Smooth muscle cell (in vitro differentiated cells): ENCODE measurements around the gene MTX1. TPM values are rescaled to one million over a fixed set of nuclear protein-coding genes. Genes with fewer than 3 reads are reported as not detected.

ENCODE experiments used
- DNase-seq: peaks from one replicate; lab custom pipeline; 2025; ENCODE audit not compliant: unreplicated experiment; lab: John Stamatoyannopoulos, UW
- H2AFZ ChIP-seq: fragments of 200-600 bp; sonication (generic); 2 replicates; pipeline ENCODE4 v1.6.0; 2016; ENCODE audit warnings: antibody characterized with exemption, low read depth, mild to moderate bottlenecking
- H3F3A ChIP-seq: fragments of 200-600 bp; sonication (generic); 2 replicates; pipeline ENCODE4 v1.6.0; 2017; ENCODE audit warnings: antibody characterized with exemption, low read depth
- H3K27ac ChIP-seq: fragments of 200-600 bp; sonication (generic); 2 replicates; pipeline ENCODE4 v1.5.1; 2016; ENCODE audit warnings: low read depth, mild to moderate bottlenecking
- H3K27me3 ChIP-seq: fragments of 200-600 bp; sonication (generic); 2 replicates; pipeline ENCODE4 v1.6.1; 2016; ENCODE audit warnings: low read depth, mild to moderate bottlenecking
- H3K36me3 ChIP-seq: fragments of 200-600 bp; sonication (generic); 2 replicates; pipeline ENCODE4 v1.5.1; 2016; ENCODE audit warnings: low read depth
- H3K4me1 ChIP-seq: fragments of 200-600 bp; sonication (generic); 2 replicates; pipeline ENCODE4 v1.5.1; 2016; ENCODE audit warnings: low read depth
- H3K4me2 ChIP-seq: fragments of 200-600 bp; sonication (generic); 2 replicates; pipeline ENCODE4 v1.6.0; 2016; ENCODE audit warnings: mild to moderate bottlenecking
- H3K4me3 ChIP-seq: fragments of 200-600 bp; sonication (generic); 2 replicates; pipeline ENCODE4 v1.5.1; 2016; ENCODE audit warnings: mild to moderate bottlenecking
- H3K79me2 ChIP-seq: fragments of 200-600 bp; sonication (generic); 2 replicates; pipeline ENCODE4 v1.6.0; 2016; ENCODE audit warnings: low read depth, mild to moderate bottlenecking
- H3K9ac ChIP-seq: fragments of 200-600 bp; sonication (generic); 2 replicates; pipeline ENCODE4 v1.6.0; 2016; ENCODE audit warnings: low read depth
- H3K9me3 ChIP-seq: fragments of 200-600 bp; sonication (generic); replicated peaks from 2 replicates; pipeline ENCODE4 v1.5.1; 2016; ENCODE audit warnings: low read depth
- H4K20me1 ChIP-seq: fragments of 200-600 bp; sonication (generic); 2 replicates; pipeline ENCODE4 v1.6.0; 2016; ENCODE audit warnings: low read depth
- WGBS: methylation state at CpG from one replicate; pipeline ENCODE4 v1.1.7; 2016; ENCODE audit warnings: low lambda C conversion rate; 5-methylcytosine and 5-hydroxymethylcytosine counted together
- polyA plus RNA-seq: library from polyadenylated mRNA; unstranded; fragments of >200 nt; fragmentation: Nextera tagmentation; extraction: Ambion mirVana; gene quantifications from 2 replicates; pipeline ENCODE4 v1.2.1, GENCODE V29; 2016
- total RNA-seq: library from RNA; depleted of rRNA; stranded (reverse); fragments of >200 nt; gene quantifications from 2 replicates; pipeline ENCODE4 v1.2.3, GENCODE V29; 2014
- TF ChIP-seq, protein P1 (sequence below): fragments of 200-600 bp; sonication (generic); IDR thresholded peaks from 2 replicates; pipeline ENCODE4 v1.5.1; 2017; ENCODE audit warnings: borderline replicate concordance, mild to moderate bottlenecking, antibody characterized with exemption; ENCODE audit not compliant: insufficient read depth, poor library complexity, severe bottlenecking

MTX1 gene
- total and polyA plus RNA-seq, 2 experiments from 2014 or later, result 45.2 to 109 TPM

DNA sequence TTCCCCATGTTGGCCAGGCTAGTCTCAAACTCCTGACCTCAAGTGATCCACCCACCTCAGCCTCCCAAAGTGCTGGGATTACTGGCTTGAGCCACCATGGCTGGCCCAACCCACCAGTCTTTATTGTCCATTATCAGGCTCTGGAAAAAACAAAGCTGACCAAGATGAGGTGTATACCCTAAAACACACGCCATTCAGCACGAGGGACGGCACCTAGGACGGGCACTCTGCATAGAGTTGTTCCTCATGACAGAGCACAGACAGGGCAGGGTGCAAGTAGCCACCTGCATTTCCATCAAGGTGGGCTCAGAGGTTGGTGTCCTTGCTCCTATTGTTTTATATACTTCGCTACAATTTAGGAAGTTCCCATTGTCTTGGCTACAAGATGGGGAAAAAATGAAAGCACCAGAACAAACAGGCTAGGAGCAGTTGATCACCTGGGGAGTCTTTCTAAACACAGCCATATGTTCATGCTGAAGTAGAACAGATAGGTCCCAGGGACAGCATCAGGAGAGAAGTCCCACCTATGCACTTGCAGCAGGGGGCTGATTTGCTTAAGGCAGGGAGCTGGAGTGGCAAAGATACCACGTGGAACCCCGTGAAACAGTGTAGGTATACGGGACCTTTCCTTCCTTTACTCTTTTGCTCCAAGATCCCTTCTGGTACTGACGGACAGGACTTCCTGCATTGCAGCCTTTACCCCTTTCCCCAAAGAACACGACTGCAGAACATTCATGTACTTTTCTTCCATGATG is 39.9 kb upstream of the MTX1 start:
- Histone ChIP-seq H3K79me2 (peaks cover 16% of the 10 kb centered on the region), H3K27ac (no peak overlapping the region), H3K4me1 (peaks cover 13% of the 10 kb centered on the region), H3K36me3 (no peaks in the 10 kb centered on the region), H4K20me1 (no peaks in the 10 kb centered on the region), H3K4me2 (no peak overlapping the region), H3K27me3 (no peaks in the 10 kb centered on the region), H2AFZ (no peak overlapping the region), H3K9ac (no peak overlapping the region), H3F3A (no peaks in the 10 kb centered on the region), H3K9me3 (no peaks in the 10 kb centered on the region), H3K4me3 (no peak overlapping the region)
- no peak for DNase-seq
- TF ChIP-seq, protein P1, sequence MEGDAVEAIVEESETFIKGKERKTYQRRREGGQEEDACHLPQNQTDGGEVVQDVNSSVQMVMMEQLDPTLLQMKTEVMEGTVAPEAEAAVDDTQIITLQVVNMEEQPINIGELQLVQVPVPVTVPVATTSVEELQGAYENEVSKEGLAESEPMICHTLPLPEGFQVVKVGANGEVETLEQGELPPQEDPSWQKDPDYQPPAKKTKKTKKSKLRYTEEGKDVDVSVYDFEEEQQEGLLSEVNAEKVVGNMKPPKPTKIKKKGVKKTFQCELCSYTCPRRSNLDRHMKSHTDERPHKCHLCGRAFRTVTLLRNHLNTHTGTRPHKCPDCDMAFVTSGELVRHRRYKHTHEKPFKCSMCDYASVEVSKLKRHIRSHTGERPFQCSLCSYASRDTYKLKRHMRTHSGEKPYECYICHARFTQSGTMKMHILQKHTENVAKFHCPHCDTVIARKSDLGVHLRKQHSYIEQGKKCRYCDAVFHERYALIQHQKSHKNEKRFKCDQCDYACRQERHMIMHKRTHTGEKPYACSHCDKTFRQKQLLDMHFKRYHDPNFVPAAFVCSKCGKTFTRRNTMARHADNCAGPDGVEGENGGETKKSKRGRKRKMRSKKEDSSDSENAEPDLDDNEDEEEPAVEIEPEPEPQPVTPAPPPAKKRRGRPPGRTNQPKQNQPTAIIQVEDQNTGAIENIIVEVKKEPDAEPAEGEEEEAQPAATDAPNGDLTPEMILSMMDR, result no peak
- 97% methylated on average over 10 of the region's 10 CpGs for WGBS

GRCh38 chr1:155169541-155169940 is 39.0 kb upstream of the MTX1 start:
- H3K9me3 ChIP-seq, result no peaks in the 10 kb centered on the region
- no peak overlapping the region for H3K4me3 ChIP-seq
- H3K79me2 ChIP-seq, result peaks cover 16% of the 10 kb centered on the region
- H3K4me1 ChIP-seq, result peaks cover 13% of the 10 kb centered on the region
- no peak overlapping the region for H3K4me2 ChIP-seq
- WGBS, result 96% methylated on average over 5 of the region's 5 CpGs
- no peaks in the 10 kb centered on the region for H3F3A ChIP-seq
- H4K20me1 ChIP-seq, result no peaks in the 10 kb centered on the region
- H3K27ac ChIP-seq, result no peak overlapping the region
- H3K27me3 ChIP-seq, result no peaks in the 10 kb centered on the region
- no peak overlapping the region for H2AFZ ChIP-seq
- no peaks in the 10 kb centered on the region for H3K36me3 ChIP-seq
- H3K9ac ChIP-seq, result no peak overlapping the region
- TF ChIP-seq, protein P1, result no peak
- no peak for DNase-seq

- WGBS, result 100% methylated on average over 1 of the region's 2 CpGs
- no peak overlapping the region for H3K4me3 ChIP-seq
- DNase-seq, result no peak
- H3K27me3 ChIP-seq, result no peaks in the 10 kb centered on the region
- TF ChIP-seq, protein P1, result no peak
- H3K4me2 ChIP-seq, result no peak overlapping the region
- H2AFZ ChIP-seq, result no peak overlapping the region
- no peaks in the 10 kb centered on the region for H3K9me3 ChIP-seq
- no peaks in the 10 kb centered on the region for H3F3A ChIP-seq
- no peak overlapping the region for H3K9ac ChIP-seq
- H3K4me1 ChIP-seq, result peaks cover 13% of the 10 kb centered on the region
- no peaks in the 10 kb centered on the region for H4K20me1 ChIP-seq
- H3K27ac ChIP-seq, result no peak overlapping the region
- H3K36me3 ChIP-seq, result no peaks in the 10 kb centered on the region
- peaks cover 16% of the 10 kb centered on the region for H3K79me2 ChIP-seq
Measured at GRCh38 chr1:155170101-155170785, 38.3 kb upstream of the MTX1 start.
